Measurements from ENCODE around the gene IGF2R. TPM values are rescaled to one million over a fixed set of nuclear protein-coding genes. Genes with fewer than 3 reads are reported as not detected.

The IGF2R gene, protein sequence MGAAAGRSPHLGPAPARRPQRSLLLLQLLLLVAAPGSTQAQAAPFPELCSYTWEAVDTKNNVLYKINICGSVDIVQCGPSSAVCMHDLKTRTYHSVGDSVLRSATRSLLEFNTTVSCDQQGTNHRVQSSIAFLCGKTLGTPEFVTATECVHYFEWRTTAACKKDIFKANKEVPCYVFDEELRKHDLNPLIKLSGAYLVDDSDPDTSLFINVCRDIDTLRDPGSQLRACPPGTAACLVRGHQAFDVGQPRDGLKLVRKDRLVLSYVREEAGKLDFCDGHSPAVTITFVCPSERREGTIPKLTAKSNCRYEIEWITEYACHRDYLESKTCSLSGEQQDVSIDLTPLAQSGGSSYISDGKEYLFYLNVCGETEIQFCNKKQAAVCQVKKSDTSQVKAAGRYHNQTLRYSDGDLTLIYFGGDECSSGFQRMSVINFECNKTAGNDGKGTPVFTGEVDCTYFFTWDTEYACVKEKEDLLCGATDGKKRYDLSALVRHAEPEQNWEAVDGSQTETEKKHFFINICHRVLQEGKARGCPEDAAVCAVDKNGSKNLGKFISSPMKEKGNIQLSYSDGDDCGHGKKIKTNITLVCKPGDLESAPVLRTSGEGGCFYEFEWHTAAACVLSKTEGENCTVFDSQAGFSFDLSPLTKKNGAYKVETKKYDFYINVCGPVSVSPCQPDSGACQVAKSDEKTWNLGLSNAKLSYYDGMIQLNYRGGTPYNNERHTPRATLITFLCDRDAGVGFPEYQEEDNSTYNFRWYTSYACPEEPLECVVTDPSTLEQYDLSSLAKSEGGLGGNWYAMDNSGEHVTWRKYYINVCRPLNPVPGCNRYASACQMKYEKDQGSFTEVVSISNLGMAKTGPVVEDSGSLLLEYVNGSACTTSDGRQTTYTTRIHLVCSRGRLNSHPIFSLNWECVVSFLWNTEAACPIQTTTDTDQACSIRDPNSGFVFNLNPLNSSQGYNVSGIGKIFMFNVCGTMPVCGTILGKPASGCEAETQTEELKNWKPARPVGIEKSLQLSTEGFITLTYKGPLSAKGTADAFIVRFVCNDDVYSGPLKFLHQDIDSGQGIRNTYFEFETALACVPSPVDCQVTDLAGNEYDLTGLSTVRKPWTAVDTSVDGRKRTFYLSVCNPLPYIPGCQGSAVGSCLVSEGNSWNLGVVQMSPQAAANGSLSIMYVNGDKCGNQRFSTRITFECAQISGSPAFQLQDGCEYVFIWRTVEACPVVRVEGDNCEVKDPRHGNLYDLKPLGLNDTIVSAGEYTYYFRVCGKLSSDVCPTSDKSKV (N-terminal part only)
- total RNA-seq = 68.1 and 137 TPM in 2 replicates

DNA sequence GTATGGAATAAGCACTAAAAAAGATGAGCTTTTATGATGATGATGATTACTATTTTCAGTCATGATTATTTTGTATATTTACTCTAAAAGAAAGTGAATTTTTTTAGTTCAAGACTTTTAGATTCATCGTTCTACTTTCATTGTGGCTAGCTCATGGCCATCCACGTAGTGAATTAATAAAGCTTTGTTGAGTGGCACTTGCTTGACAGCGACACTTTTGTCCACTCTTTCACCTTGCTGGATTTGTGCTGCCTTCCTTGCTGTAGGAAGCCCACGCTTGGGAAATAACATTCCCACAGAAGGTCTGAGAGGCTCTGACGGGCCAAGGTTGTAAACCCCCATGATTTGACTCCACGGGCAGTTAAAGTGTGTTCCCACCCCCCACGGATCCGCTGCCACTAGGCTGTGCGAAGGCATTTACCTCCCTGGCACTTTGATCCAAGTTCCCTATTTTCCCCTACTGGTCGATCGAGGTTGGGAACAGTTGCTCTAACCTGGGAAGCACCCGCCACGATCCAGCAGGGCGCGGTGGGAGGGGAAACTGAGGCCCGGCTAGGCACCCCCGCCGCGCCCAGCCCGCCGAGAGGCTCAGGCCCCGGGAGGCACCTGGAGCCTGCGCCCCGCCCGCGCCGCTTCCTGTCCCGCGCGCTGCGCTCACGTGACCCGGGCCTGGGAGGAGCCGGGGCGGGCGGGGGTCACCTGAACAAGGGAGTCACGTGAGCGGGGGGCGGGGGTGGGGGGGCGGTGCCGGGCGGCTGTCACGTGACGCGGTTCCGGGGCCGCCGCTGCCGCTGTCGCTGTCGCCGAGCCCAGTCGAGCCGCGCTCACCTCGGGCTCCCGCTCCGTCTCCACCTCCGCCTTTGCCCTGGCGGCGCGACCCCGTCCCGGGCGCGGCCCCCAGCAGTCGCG, at the start of gene IGF2R:
TSS of gene IGF2R (plus strand) at position 788 of the 909 bp plus-strand sequence. CDS start 165 bp downstream, outside the sequence.

DNA sequence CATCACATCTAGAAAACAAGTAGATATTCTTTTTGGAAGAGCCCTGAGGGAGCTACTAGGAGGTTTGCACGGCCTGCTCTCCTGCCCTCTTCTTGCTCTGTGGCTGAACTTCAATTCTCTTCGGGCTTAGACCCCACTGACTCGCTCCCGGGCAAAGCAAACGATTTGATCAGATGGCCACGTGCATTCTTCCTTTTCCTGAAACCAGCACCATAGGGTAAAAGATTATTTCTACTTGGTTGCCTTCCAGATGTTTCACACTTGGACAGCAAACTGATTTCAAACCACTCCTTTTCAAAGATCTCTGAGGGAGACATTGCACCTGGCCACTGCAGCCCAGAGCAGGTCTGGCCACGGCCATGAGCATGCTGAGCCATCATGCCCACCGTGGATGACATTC, 152.7 kb downstream of the IGF2R start, which contains the start of gene SLC22A1:
TSS of gene SLC22A1 (plus strand) at position 258 of the 400 bp plus-strand sequence. CDS start at position 379, 121 bp downstream.

Other genes with a start within 250 kb of the IGF2R start
- gene WTAP, start 241.6 kb upstream of the IGF2R start, total RNA-seq = 55.6 and 70.8 TPM in 2 replicates
- gene ACAT2, start 207.0 kb upstream of the IGF2R start, total RNA-seq = 26.2 and 31.6 TPM in 2 replicates
- gene TCP1, start 179.5 kb upstream of the IGF2R start, total RNA-seq = 152 and 185 TPM in 2 replicates
- 90.1 and 96.4 TPM in 2 replicates for gene MRPL18, start 178.6 kb upstream of the IGF2R start, total RNA-seq
- not detected in 2 replicates for gene PNLDC1, start 168.8 kb upstream of the IGF2R start, total RNA-seq
- not detected in 2 replicates for gene MAS1, start 78.1 kb upstream of the IGF2R start, total RNA-seq
- gene SLC22A1, start 152.7 kb downstream of the IGF2R start, total RNA-seq = 2.3 TPM in 1 of 2 replicates, not detected in the other

Data from cardiac atrium fibroblast (primary cell).